Thyroid gland (tissue), 4 donors: ENCODE data around the gene ANXA6. TPM values are rescaled to one million over a fixed set of nuclear protein-coding genes. Genes with fewer than 3 reads are reported as not detected.

Experiments used
- DNase-seq, 2 donors: peaks; one replicate each; pipeline ENCODE4 v3.0.0-alpha.2; 2019
- H3K27ac ChIP-seq, 3 donors: fragments of 200-600 bp; sonication (generic); 1 replicate in 2 of 3; 2 replicates in 1 of 3; pipeline ENCODE4 v1.5.1; 2016 to 2019; ENCODE audit warnings: mild to moderate bottlenecking in 1 of 3, moderate library complexity in 1 of 3
- H3K27me3 ChIP-seq: fragments of 200-600 bp; sonication (generic); one replicate; pipeline ENCODE4 v1.5.1; 2019
- H3K36me3 ChIP-seq, 2 donors: fragments of 200-600 bp; sonication (generic); one replicate each; pipeline ENCODE4 v1.5.1; 2016 to 2019
- H3K4me1 ChIP-seq, 2 donors: fragments of 200-600 bp; sonication (generic); one replicate each; pipeline ENCODE4 v1.5.1; 2017 to 2019
- H3K4me3 ChIP-seq, 3 donors: fragments of 200-600 bp; sonication (generic); replicated peaks in 1 of 3; 1 replicate in 2 of 3; 2 replicates in 1 of 3; pipeline ENCODE4 v1.5.1; 2016; ENCODE audit warnings: mild to moderate bottlenecking in 1 of 3
- H3K9me3 ChIP-seq: fragments of 200-600 bp; sonication (generic); one replicate; pipeline ENCODE4 v1.5.1; 2017
- CTCF ChIP-seq, 6 experiments: fragments of 200-600 bp in 3 of 6; fragments of 450-650 bp in 3 of 6; sonication (generic) in 3 of 6; IDR thresholded peaks; one replicate each; pipeline ENCODE4 v1.5.1; 2016 to 2019; ENCODE audit warnings: antibody characterized with exemption in 6 of 6, mild to moderate bottlenecking in 2 of 6, inconsistent platforms in 1 of 6, moderate library complexity in 1 of 6
- POLR2A ChIP-seq, 2 donors: fragments of 450-650 bp; IDR thresholded peaks; one replicate each; pipeline ENCODE4 v1.6.1; 2017; ENCODE audit warnings: antibody characterized with exemption in 2 of 2, mild to moderate bottlenecking in 2 of 2, moderate library complexity in 1 of 2
- WGBS, 2 donors: methylation state at CpG; one replicate each; pipeline ENCODE4 v1.1.5; 2017; 5-methylcytosine and 5-hydroxymethylcytosine counted together
- intact Hi-C: fragments of 100-400 bp; cut with DNase I; formaldehyde crosslinking; loops from one replicate; pipeline ENCODE4 v1.15.1; 2023
- total RNA-seq, 4 donors: library from RNA; depleted of rRNA; stranded (reverse); fragments of >200 nt; gene quantifications; one replicate each; pipeline ENCODE4 v1.2.3, GENCODE V29; 2016

Gene ANXA6
- total RNA-seq, 4 donors from 2014 or later = 122 to 283 (median 180) TPM

DNA sequence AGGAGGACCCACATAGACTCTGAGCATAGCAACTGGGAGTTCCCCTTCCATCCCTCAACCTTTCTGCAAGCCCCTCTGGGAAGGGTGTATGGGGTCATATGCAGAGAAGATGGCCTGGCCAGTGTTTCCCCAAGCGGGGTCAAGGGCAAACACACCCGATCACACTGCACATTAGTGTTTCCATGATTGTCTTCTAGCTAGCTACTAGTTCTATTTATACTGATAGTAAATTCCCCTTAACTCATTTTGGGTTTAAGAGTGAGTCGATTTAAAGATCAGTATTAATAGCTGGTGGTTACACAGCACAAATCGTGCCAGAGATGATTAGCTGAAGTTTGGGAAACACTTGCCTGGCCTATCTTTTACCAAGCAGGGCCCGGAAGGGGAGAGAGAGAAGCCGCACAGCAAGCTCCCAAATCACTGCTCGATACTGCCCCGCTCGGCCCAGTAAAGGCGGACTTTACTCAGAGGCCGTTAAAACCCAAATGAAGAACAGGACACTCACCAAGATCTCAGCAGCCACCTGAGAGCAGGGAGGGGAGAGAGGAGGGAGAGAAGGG lies 47.4 kb downstream of the ANXA6 start:
- H3K9me3 ChIP-seq = no peaks in the 10 kb centered on the region
- TF ChIP-seq POLR2A (IDR thresholded peaks at IDR 0.05) = no peak
- no peak for TF ChIP-seq CTCF (IDR thresholded peaks at IDR 0.05)
- DNase-seq = no peak
- WGBS, 2 donors = 91 to 96% methylated on average over 11 of the region's 11 CpGs
- peak overlapping the region in 2 of 3 donors; percentile 27 to 85 for H3K27ac ChIP-seq
- no peaks in the 10 kb centered on the region for H3K27me3 ChIP-seq
- peaks cover 20 to 27% of the 10 kb centered on the region in 2 donors for H3K4me1 ChIP-seq
- no peak overlapping the region for H3K4me3 ChIP-seq
- intact Hi-C loops = no loop called here
- H3K36me3 ChIP-seq = peaks cover 0 to 26% of the 10 kb centered on the region in 2 donors

- Histone ChIP-seq H3K36me3 (peaks cover 0 to 31% of the 10 kb centered on the region in 2 donors), H3K9me3 (no peaks in the 10 kb centered on the region), H3K4me3 (no peak overlapping the region), H3K27me3 (no peaks in the 10 kb centered on the region), H3K4me1 (peaks cover 20 to 27% of the 10 kb centered on the region in 2 donors), H3K27ac (peak overlapping the region; percentile 68 to 85 (median 81))
- TF ChIP-seq CTCF (IDR thresholded peaks at IDR 0.05) (no peak), POLR2A (IDR thresholded peaks at IDR 0.05) (no peak)
- intact Hi-C loops = no loop called here
- peak in 1 of 2 donors; percentile 50 for DNase-seq
- WGBS, 2 donors = 42 to 78% methylated on average over 6 to 7 of the region's 8 CpGs
Measured at GRCh38 chr5:151108566-151108965, 49.0 kb downstream of the ANXA6 start.

GRCh38 chr5:151107738-151108520 lies 49.6 kb downstream of the ANXA6 start:
- H3K27ac ChIP-seq = peak overlapping the region; percentile 68 to 85 (median 81)
- H3K4me3 ChIP-seq = no peak overlapping the region
- H3K4me1 ChIP-seq = peaks cover 20 to 27% of the 10 kb centered on the region in 2 donors
- H3K27me3 ChIP-seq = no peaks in the 10 kb centered on the region
- peak; percentile 87 to 92 for DNase-seq
- TF ChIP-seq CTCF (IDR thresholded peaks at IDR 0.05) = peak in 4 of 6 experiments; percentile 29 to 53 (median 35)
- TF ChIP-seq POLR2A (IDR thresholded peaks at IDR 0.05) = no peak
- intact Hi-C loops = no loop called here
- WGBS, 2 donors = 62 to 65% methylated on average over 11 of the region's 11 CpGs
- H3K36me3 ChIP-seq = peaks cover 0 to 35% of the 10 kb centered on the region in 2 donors
- no peaks in the 10 kb centered on the region for H3K9me3 ChIP-seq

GRCh38 chr5:151107084-151107483 lies 50.5 kb downstream of the ANXA6 start:
- Histone ChIP-seq H3K27me3 (no peaks in the 10 kb centered on the region), H3K4me3 (no peak overlapping the region), H3K4me1 (peaks cover 20 to 27% of the 10 kb centered on the region in 2 donors), H3K36me3 (peaks cover 0 to 38% of the 10 kb centered on the region in 2 donors), H3K9me3 (no peaks in the 10 kb centered on the region), H3K27ac (peak overlapping the region in 2 of 3 donors; percentile 24 to 85)
- DNase-seq = no peak
- WGBS, 2 donors = 97% methylated on average over 7 of the region's 7 CpGs
- intact Hi-C loops = no loop called here
- TF ChIP-seq CTCF (IDR thresholded peaks at IDR 0.05) (no peak), POLR2A (IDR thresholded peaks at IDR 0.05) (no peak)

DNA sequence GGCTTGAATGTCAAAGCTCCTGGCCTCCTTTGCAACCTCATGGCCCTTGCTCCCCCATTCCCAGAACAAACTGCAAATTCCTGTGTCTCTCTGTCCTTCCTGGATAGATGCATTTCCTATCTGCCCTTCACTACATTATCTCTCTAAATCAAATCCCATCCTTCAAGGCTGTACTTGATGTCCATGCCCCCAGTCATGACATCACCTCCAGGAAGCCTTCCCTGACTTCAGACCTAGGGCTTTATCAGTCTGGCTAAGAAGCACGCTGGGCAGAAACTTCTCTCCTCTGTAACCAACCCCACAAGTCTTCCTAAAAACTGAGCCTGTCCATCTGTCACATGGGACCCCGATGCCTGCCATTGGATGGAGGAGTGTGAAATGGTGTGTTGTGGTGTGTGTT lies 51.1 kb downstream of the ANXA6 start:
- DNase-seq = no peak
- H3K27me3 ChIP-seq = no peaks in the 10 kb centered on the region
- no peak for TF ChIP-seq CTCF (IDR thresholded peaks at IDR 0.05)
- no peak for TF ChIP-seq POLR2A (IDR thresholded peaks at IDR 0.05)
- no peak overlapping the region for H3K4me3 ChIP-seq
- WGBS, 2 donors = 98 to 100% methylated on average over 2 of the region's 2 CpGs
- peaks cover 0 to 38% of the 10 kb centered on the region in 2 donors for H3K36me3 ChIP-seq
- H3K4me1 ChIP-seq = peaks cover 20 to 30% of the 10 kb centered on the region in 2 donors
- peak overlapping the region in 2 of 3 donors; percentile 24 to 85 for H3K27ac ChIP-seq
- H3K9me3 ChIP-seq = no peaks in the 10 kb centered on the region
- intact Hi-C loops = no loop called here
